Stomach (tissue), 4 donors: ENCODE results near the gene SPTLC2.

Experiments
- CTCF ChIP-seq, 7 experiments: fragments of 450-650 bp in 4 of 7; fragments of 200-600 bp in 3 of 7; sonication (generic) in 3 of 7; IDR thresholded peaks; one replicate each; pipeline ENCODE4 v1.5.1; 2016 to 2019; ENCODE audit warnings: antibody characterized with exemption in 7 of 7, control low read depth in 2 of 7, mild to moderate bottlenecking in 1 of 7
- POLR2A ChIP-seq, 4 donors: fragments of 450-650 bp; IDR thresholded peaks; one replicate each; pipeline ENCODE4 v1.6.1; 2016; ENCODE audit warnings: antibody characterized with exemption in 4 of 4, control low read depth in 2 of 4, mild to moderate bottlenecking in 1 of 4, moderate library complexity in 1 of 4
- POLR2AphosphoS5 ChIP-seq, 3 donors: sonication (generic); formaldehyde crosslinking; IDR thresholded peaks; one replicate each; pipeline ENCODE4 v1.6.1; 2016; ENCODE audit warnings: antibody characterized with exemption in 3 of 3

GRCh38 chr14:77473921-77474320 lies 142.5 kb downstream of the SPTLC2 start:
- TF ChIP-seq CTCF (IDR thresholded peaks at IDR 0.05): no peak
- TF ChIP-seq POLR2A (IDR thresholded peaks at IDR 0.05): no peak
- TF ChIP-seq POLR2AphosphoS5 (IDR thresholded peaks at IDR 0.05): no peak
